SJCRH30 (cell line): Measurements from ENCODE around the gene CCDC88C. TPM values are rescaled to one million over a fixed set of nuclear protein-coding genes. Genes with fewer than 3 reads are reported as not detected.
A peak's percentile ranks its signal among the peaks of the same experiment; 100 is the strongest.

Experiments
- DNase-seq, 2 experiments: peaks; one replicate each; pipeline ENCODE4 v3.0.0-alpha.2; 2015 to 2020
- H3K27ac ChIP-seq: fragments of 250-450 bp; sonication (Bioruptor Pico); 2 replicates; pipeline ENCODE4 v1.5.1; 2020; ENCODE audit warnings: mild to moderate bottlenecking, moderate library complexity
- H3K27me3 ChIP-seq: fragments of 250-450 bp; sonication (Bioruptor Pico); 2 replicates; pipeline ENCODE4 v1.5.1; 2020; ENCODE audit warnings: mild to moderate bottlenecking, moderate library complexity
- H3K36me3 ChIP-seq: fragments of 250-450 bp; sonication (Bioruptor Pico); 2 replicates; pipeline ENCODE4 v1.5.1; 2020; ENCODE audit warnings: mild to moderate bottlenecking, moderate library complexity
- H3K4me1 ChIP-seq: fragments of 250-450 bp; sonication (Bioruptor Pico); 2 replicates; pipeline ENCODE4 v1.5.1; 2020; ENCODE audit warnings: mild to moderate bottlenecking, moderate library complexity
- H3K4me3 ChIP-seq: fragments of 250-450 bp; sonication (Bioruptor Pico); 2 replicates; pipeline ENCODE4 v1.5.1; 2020; ENCODE audit warnings: mild to moderate bottlenecking, moderate library complexity
- H3K9me3 ChIP-seq: fragments of 250-450 bp; sonication (Bioruptor Pico); replicated peaks from 2 replicates; pipeline ENCODE4 v1.5.1; 2020; ENCODE audit warnings: mild to moderate bottlenecking, moderate library complexity
- total RNA-seq: library from RNA; depleted of rRNA; stranded (reverse); fragments of >200 nt; shearing (Covaris generic); gene quantifications from 2 replicates; pipeline ENCODE4 v1.2.3, GENCODE V29; 2014

The CCDC88C gene
- total RNA-seq, 1 experiment from 2014 or later = 8.9 TPM

DNA sequence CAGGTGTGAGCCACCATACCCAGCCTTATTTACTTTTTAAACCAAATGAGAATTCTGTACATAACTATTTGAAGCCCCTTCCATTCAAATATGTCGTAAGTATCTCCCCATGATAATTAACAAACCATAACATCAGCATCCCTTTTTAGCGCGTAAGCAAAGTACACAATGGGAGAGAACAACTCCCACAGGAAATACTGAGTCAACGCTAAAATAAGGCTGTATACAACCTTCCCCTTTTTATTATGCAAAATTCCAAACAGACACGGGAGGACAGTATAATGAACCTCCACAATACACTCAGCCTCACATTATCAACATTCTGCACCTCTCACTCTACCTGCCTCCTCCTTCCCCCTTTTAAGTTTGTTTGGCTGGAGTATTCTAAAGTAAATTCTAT lies 73.5 kb downstream of the CCDC88C start:
- no peak for DNase-seq
- Histone ChIP-seq H3K9me3 (no peaks in the 10 kb centered on the region), H3K27ac (no peak overlapping the region), H3K4me1 (peaks cover 18% of the 10 kb centered on the region), H3K36me3 (no peaks in the 10 kb centered on the region), H3K27me3 (no peaks in the 10 kb centered on the region), H3K4me3 (no peak overlapping the region)

DNA sequence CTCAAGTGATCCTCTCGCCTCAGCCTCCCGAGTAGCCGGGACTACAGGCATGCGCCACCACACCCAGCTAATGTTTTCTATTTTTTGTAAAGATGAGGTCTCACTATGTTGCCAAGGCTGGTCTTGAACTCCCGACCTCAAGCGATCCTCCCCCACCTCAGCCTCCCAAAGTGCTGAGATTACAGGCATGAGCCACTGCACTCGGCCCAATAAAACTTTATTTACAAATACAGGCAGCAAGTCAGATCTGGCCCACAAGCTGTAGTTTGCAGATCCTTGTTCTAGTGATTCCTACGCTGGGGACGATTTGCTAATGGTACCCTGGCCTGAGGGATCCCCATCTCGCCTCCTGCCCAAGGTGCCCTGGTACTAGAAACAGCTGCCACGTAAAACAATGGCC lies 74.6 kb downstream of the CCDC88C start:
- no peaks in the 10 kb centered on the region for H3K27me3 ChIP-seq
- no peak for DNase-seq
- peaks cover 18% of the 10 kb centered on the region for H3K4me1 ChIP-seq
- no peak overlapping the region for H3K27ac ChIP-seq
- no peaks in the 10 kb centered on the region for H3K36me3 ChIP-seq
- H3K4me3 ChIP-seq = no peak overlapping the region
- no peaks in the 10 kb centered on the region for H3K9me3 ChIP-seq

DNA sequence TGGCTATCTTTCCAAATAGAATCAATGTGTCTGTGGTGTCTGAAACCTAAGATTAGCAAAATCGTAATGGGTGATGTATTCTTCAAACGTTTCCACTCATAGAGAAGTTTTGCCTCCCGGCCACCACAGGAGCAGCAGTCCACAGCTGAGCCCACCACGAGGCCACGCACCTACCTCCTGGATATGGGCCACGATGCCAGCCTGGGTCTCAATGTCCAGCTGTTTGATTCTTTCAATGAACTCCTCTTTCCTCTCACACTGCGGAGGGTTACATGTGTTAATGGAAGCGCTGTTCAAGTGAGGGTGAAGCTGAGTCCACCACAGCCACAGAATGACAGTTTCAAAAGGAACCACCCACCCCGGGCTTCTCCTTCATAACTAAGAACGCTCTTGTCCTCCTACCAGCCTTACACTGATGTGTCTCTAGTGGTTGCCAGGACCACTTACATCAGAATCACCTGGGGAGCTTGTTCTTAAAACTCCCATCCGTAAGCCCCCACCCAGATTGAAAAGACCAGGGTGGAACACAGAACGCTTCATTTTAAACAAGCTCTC lies 75.3 kb downstream of the CCDC88C start:
- H3K27ac ChIP-seq = no peak overlapping the region; the same call in 1 of the 2 replicates
- no peaks in the 10 kb centered on the region for H3K9me3 ChIP-seq

GRCh38 chr14:91341751-91342154 lies 75.9 kb downstream of the CCDC88C start:
- DNase-seq = peak; percentile 74 to 84
- Histone ChIP-seq H3K36me3 (no peaks in the 10 kb centered on the region), H3K4me3 (peak overlapping the region; percentile 9), H3K9me3 (no peaks in the 10 kb centered on the region), H3K27me3 (no peaks in the 10 kb centered on the region), H3K27ac (peak overlapping the region; percentile 59), H3K4me1 (peaks cover 18% of the 10 kb centered on the region)

More for the DNA sequence above, 75.3 kb downstream of the CCDC88C start:
- H3K4me3 ChIP-seq = no peak overlapping the region
- H3K4me1 ChIP-seq = peaks cover 18% of the 10 kb centered on the region
- DNase-seq = peak; percentile 46 to 71
- H3K36me3 ChIP-seq = no peaks in the 10 kb centered on the region
- no peaks in the 10 kb centered on the region for H3K27me3 ChIP-seq

- H3K27ac ChIP-seq = peak overlapping the region; percentile 59
- peak overlapping the region; percentile 9 for H3K4me3 ChIP-seq
- DNase-seq = peak; percentile 93 to 97
- H3K27me3 ChIP-seq = no peaks in the 10 kb centered on the region
- H3K36me3 ChIP-seq = no peaks in the 10 kb centered on the region
- peaks cover 18% of the 10 kb centered on the region for H3K4me1 ChIP-seq
- no peaks in the 10 kb centered on the region for H3K9me3 ChIP-seq
Measured at GRCh38 chr14:91341334-91341733, 76.3 kb downstream of the CCDC88C start.

DNA sequence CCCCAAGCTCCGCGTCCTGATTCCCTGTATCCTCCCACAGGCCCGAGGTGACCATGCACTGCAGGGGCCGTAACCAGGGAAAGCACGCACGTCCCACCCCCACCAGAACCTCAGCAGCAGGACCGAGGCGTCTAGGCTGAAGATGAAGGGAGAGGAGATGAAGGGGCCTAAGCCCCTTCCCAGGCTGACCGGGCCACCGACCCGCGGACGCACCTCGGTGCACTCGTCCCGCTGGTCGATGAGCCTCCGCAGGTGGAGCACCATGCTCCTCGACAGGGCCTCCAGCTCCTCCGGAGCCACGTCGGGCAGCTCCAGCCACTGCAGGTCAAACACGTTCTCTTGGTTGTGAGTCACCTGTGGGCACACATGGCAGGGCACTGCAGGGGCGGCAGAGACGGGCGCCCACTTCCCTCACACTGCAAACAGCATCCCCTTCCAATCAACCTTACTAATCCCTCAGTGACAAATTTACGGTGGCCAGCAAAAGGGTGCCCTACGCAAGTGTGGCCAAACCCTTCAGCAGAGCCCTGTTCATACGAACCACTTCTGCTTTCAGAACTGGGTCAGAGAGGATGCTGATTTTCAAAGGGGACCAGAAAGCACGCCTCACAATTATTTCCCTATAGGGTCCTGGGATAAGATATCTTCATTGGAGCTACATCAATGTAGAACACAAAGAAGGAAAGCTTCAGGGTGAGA lies 77.8 kb downstream of the CCDC88C start:
- no peaks in the 10 kb centered on the region for H3K36me3 ChIP-seq
- no peaks in the 10 kb centered on the region for H3K9me3 ChIP-seq
- peaks cover 32% of the 10 kb centered on the region for H3K4me1 ChIP-seq
- H3K27me3 ChIP-seq = no peaks in the 10 kb centered on the region
- H3K27ac ChIP-seq = no peak overlapping the region
- H3K4me3 ChIP-seq = no peak overlapping the region
- no peak for DNase-seq

GRCh38 chr14:91339076-91339475 lies 78.5 kb downstream of the CCDC88C start:
- H3K4me1 ChIP-seq = peaks cover 32% of the 10 kb centered on the region
- H3K4me3 ChIP-seq = no peak overlapping the region
- H3K36me3 ChIP-seq = no peaks in the 10 kb centered on the region
- H3K27ac ChIP-seq = no peak overlapping the region
- no peaks in the 10 kb centered on the region for H3K9me3 ChIP-seq
- H3K27me3 ChIP-seq = no peaks in the 10 kb centered on the region
- no peak for DNase-seq

DNA sequence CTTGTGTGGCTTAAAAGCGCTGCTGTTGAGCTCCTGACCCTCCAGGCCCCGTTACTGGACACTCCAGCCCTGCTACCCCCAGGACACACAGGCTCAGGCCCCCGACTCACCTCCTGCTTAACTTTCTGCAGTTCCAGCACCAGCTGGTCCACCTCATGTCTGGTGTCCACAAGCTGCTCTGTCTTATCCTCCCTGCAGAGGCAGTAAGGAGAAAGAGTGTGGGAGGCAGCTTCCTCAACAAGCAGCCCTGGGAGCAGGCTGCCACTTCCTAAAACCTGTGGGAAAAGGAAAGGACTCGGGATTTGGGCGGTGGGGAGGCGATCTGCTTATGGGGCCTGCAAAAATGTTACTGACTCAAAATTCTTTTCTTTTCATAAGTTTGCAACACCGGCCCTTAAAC lies 79.2 kb downstream of the CCDC88C start:
- H3K36me3 ChIP-seq = no peaks in the 10 kb centered on the region
- DNase-seq = no peak
- peaks cover 32% of the 10 kb centered on the region for H3K4me1 ChIP-seq
- no peak overlapping the region for H3K27ac ChIP-seq
- no peak overlapping the region for H3K4me3 ChIP-seq
- H3K9me3 ChIP-seq = no peaks in the 10 kb centered on the region
- H3K27me3 ChIP-seq = no peaks in the 10 kb centered on the region

DNA sequence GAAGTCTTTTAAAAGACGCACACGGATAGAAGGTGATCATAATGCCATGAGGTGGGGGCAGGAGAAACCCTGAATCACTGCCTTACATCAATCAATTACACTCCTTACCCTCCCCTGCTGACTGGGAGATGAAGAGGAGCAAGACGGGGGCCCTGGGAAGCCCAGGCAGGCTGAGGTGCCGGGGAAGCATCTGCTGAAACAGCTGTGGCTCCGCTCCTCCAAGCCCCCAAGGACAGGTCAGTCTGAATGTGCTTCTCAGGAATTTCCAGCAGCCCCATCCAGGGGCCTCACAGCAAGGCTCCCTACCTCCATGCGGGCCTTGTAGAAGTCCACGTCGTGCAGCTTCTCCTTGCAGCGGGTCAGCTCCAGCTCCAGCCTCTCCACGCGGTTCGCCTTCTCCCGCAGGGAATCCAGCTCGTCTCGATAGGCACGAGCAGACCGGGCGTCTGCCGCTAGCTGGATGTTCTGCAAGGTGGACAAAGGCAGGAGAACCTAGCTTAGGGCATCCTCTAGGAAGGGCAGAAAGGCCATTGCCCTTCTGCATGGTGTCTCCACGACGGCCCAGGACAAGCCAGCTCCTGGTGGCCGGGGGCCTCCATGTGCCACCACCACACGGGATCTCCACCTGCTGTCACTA lies 79.8 kb downstream of the CCDC88C start:
- Histone ChIP-seq H3K4me3 (no peak overlapping the region), H3K9me3 (no peaks in the 10 kb centered on the region), H3K27me3 (no peaks in the 10 kb centered on the region), H3K4me1 (peaks cover 32% of the 10 kb centered on the region), H3K27ac (no peak overlapping the region), H3K36me3 (no peaks in the 10 kb centered on the region)
- no peak for DNase-seq

DNA sequence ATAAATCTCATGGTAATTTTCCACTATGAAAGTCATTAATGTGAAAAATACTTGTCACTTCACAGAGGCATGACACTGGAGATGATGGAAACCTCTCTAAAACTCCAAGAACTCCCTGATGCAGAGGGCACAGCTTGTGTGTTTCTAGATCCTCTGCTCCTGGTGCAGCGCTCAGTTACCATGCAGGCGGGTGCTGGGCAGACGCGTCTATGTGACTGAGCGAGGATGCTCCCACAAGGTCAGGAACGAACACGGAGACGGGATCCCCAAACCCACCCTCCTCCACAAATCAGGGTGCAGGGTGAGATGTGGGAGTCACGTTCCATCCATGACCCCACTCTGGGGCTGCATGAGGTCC lies 81.5 kb downstream of the CCDC88C start:
- Histone ChIP-seq H3K9me3 (no peaks in the 10 kb centered on the region), H3K27ac (peak overlapping the region; percentile 47)
- no peak for DNase-seq

GRCh38 chr14:91335191-91336092 lies 82.2 kb downstream of the CCDC88C start:
- peak overlapping the region; percentile 47 for H3K27ac ChIP-seq
- H3K9me3 ChIP-seq = no peaks in the 10 kb centered on the region
- H3K4me1 ChIP-seq = peaks cover 14% of the 10 kb centered on the region
- H3K4me3 ChIP-seq = no peak overlapping the region
- no peaks in the 10 kb centered on the region for H3K27me3 ChIP-seq
- DNase-seq = peak; percentile 42 to 65
- no peaks in the 10 kb centered on the region for H3K36me3 ChIP-seq

More for the DNA sequence above, 81.5 kb downstream of the CCDC88C start:
- Histone ChIP-seq H3K27me3 (no peaks in the 10 kb centered on the region), H3K36me3 (no peaks in the 10 kb centered on the region), H3K4me1 (peaks cover 17% of the 10 kb centered on the region), H3K4me3 (no peak overlapping the region)

DNA sequence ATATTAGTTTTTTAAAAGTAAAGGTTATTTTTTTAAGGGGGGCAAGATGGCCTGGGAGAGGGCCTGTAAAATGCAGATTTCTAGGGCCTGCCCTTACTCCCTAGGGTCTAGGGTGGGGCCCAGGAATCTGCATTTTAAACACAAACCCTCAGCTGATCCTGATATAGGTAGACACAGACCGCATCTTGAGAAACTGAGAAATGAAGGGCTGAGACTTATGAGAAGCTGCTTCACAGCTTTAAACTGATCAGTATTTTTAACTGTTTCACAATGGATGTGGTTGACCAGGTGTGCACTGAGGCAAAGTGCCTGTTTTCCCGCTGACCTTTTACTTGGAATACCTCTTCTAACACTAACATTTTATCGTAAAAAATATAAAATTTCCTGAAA lies 84.0 kb downstream of the CCDC88C start:
- H3K27me3 ChIP-seq = no peaks in the 10 kb centered on the region
- no peak overlapping the region for H3K4me3 ChIP-seq
- DNase-seq = no peak
- peaks cover 14% of the 10 kb centered on the region for H3K4me1 ChIP-seq
- no peaks in the 10 kb centered on the region for H3K36me3 ChIP-seq
- no peaks in the 10 kb centered on the region for H3K9me3 ChIP-seq
- H3K27ac ChIP-seq = no peak overlapping the region

DNA sequence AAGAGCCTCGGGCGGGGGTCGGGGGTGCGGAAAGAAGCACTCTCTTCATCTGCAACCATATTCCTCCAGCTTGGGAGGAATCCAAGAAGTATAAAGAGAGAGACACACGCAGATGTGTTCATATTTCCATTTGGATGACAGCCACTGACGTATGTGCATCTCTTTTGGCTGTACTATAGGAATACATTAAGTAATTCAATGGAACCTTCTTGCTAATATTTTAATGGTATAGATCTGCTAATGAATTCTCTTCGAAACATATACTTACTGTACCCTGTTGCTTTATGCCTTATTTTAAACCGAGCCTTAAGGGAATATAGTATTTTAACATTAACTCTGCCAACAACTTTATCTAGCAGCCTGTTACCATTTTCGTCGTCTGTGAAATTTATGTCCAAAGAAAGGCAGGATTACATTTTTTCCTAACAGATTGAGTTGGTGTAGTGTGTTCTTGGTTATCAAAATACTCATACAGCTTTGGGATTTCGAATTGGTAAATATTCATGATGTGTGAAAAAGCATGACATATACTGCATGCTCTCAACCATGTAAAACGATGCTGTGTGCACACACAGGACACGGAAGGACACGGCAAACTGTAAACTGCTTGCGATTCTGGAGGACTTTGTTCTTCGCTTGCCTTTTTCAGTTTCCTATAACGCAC lies 84.5 kb downstream of the CCDC88C start:
- no peaks in the 10 kb centered on the region for H3K27me3 ChIP-seq
- no peaks in the 10 kb centered on the region for H3K36me3 ChIP-seq
- no peak for DNase-seq
- H3K9me3 ChIP-seq = no peaks in the 10 kb centered on the region
- H3K4me1 ChIP-seq = peaks cover 14% of the 10 kb centered on the region
- H3K4me3 ChIP-seq = no peak overlapping the region
- no peak overlapping the region for H3K27ac ChIP-seq

DNA sequence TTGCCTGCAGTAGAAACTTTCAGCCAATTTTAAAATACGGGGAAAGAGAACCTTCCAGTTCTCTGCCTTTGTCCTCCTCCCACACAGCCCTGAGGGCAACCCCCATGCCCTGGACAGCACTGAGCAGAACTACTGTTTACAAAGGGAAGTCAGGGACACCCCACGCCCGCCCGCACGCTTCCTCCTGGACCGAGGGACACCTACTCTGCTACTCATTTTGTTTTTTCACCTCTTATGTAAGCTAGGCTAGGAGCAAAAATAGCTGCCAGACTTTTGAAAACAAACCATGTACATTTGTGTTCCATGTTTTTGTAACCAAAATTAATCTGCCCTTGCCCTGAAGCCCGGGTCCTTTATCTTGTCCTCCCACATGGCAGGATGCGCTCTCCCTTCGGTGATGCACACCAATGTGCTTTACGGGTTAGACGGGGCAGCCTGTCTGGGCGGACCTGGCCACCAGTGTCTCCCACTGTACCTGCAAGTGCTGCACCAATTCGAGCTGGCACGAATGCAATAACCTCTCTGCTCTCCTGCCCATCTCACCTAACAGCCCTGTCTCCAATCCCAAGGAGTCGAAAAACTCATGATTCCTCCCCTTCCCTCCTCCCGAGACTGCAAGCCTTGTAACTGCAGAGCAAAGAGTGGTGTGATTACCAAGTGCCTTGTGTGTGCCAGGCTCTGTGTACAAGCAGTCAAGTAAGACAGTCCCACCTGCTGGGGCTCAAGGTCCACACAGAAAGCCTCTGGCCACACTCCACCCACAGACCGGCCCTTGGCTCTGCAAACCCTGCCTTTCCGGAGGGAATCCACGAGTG lies 85.2 kb downstream of the CCDC88C start:
- Histone ChIP-seq H3K9me3 (no peaks in the 10 kb centered on the region), H3K4me3 (no peak overlapping the region), H3K36me3 (no peaks in the 10 kb centered on the region), H3K4me1 (peaks cover 14% of the 10 kb centered on the region), H3K27me3 (no peaks in the 10 kb centered on the region), H3K27ac (no peak overlapping the region)
- DNase-seq = no peak
